H9 (cell line): ENCODE data around the gene IGF1. TPM values are rescaled to one million over a fixed set of nuclear protein-coding genes. Genes with fewer than 3 reads are reported as not detected.

Experiments
- DNase-seq: peaks from one replicate; pipeline ENCODE4 v3.0.0-alpha.2; 2017
- H2AFZ ChIP-seq: one replicate; pipeline ENCODE4 v1.6.1; 2013; ENCODE audit warnings: mild to moderate bottlenecking, low read length, control low read depth, moderate library complexity
- H2AK5ac ChIP-seq: 2 replicates; pipeline ENCODE4 v1.6.1; 2013; ENCODE audit warnings: low read length, control low read depth, mixed read lengths; ENCODE audit not compliant: insufficient read length
- H2BK120ac ChIP-seq: one replicate; pipeline ENCODE4 v1.6.1; 2013; ENCODE audit warnings: low read depth, mild to moderate bottlenecking, low read length, control low read depth, inconsistent platforms; ENCODE audit not compliant: poor library complexity, severe bottlenecking
- H2BK12ac ChIP-seq: 2 replicates; pipeline ENCODE4 v1.6.1; 2013; ENCODE audit warnings: low read length, control low read depth, mixed read lengths, low read depth; ENCODE audit not compliant: insufficient read length
- H2BK15ac ChIP-seq: 2 replicates; pipeline ENCODE4 v1.6.1; 2013; ENCODE audit warnings: low read depth, low read length, control low read depth
- H2BK20ac ChIP-seq: one replicate; pipeline ENCODE4 v1.6.1; 2013; ENCODE audit warnings: low read depth, mild to moderate bottlenecking, low read length, control low read depth, inconsistent platforms; ENCODE audit not compliant: poor library complexity, severe bottlenecking
- H2BK5ac ChIP-seq: 2 replicates; pipeline ENCODE4 v1.6.1; 2013; ENCODE audit warnings: low read length, control low read depth, mixed read lengths; ENCODE audit not compliant: insufficient read length
- H3K14ac ChIP-seq: 2 replicates; pipeline ENCODE4 v1.6.1; 2013; ENCODE audit warnings: low read length, control low read depth; ENCODE audit not compliant: insufficient read depth
- H3K18ac ChIP-seq: 2 replicates; pipeline ENCODE4 v1.6.1; 2013; ENCODE audit warnings: low read depth, mild to moderate bottlenecking, mixed read lengths, low read length, control low read depth; ENCODE audit not compliant: insufficient read length
- H3K23ac ChIP-seq: 2 replicates; pipeline ENCODE4 v1.6.1; 2013; ENCODE audit warnings: low read length, control low read depth, mixed read lengths, low read depth; ENCODE audit not compliant: insufficient read length
- H3K23me2 ChIP-seq: 2 replicates; pipeline ENCODE4 v1.6.1; 2013; ENCODE audit warnings: low read depth, mild to moderate bottlenecking, mixed read lengths, low read length, control low read depth; ENCODE audit not compliant: insufficient read length, poor library complexity, severe bottlenecking
- H3K27ac ChIP-seq: 2 replicates; pipeline ENCODE4 v1.5.1; 2013; ENCODE audit warnings: low read length, control low read depth, mixed read lengths, low read depth; ENCODE audit not compliant: insufficient read length
- H3K27me3 ChIP-seq: 2 replicates; pipeline ENCODE4 v1.6.1; 2013; ENCODE audit warnings: low read length, control low read depth, inconsistent platforms; ENCODE audit not compliant: insufficient read depth
- H3K4ac ChIP-seq: 2 replicates; pipeline ENCODE4 v1.6.1; 2013; ENCODE audit warnings: low read depth, mild to moderate bottlenecking, control low read depth, inconsistent platforms, low read length, moderate library complexity
- H3K4me1 ChIP-seq: 2 replicates; pipeline ENCODE4 v1.6.1; 2013; ENCODE audit warnings: low read length, control low read depth, inconsistent platforms; ENCODE audit not compliant: insufficient read depth
- H3K4me2 ChIP-seq: 2 replicates; pipeline ENCODE4 v1.6.1; 2013; ENCODE audit warnings: low read length, control low read depth, mixed read lengths; ENCODE audit not compliant: insufficient read length, insufficient read depth
- H3K56ac ChIP-seq: 2 replicates; pipeline ENCODE4 v1.6.1; 2013; ENCODE audit warnings: low read depth, mild to moderate bottlenecking, mixed read lengths, low read length, control low read depth; ENCODE audit not compliant: insufficient read length
- H3K79me1 ChIP-seq: 2 replicates; pipeline ENCODE4 v1.6.1; 2013; ENCODE audit warnings: low read depth, mild to moderate bottlenecking, moderate library complexity, low read length, control low read depth, inconsistent platforms; ENCODE audit not compliant: insufficient read depth, poor library complexity, severe bottlenecking
- H3K79me2 ChIP-seq: 2 replicates; pipeline ENCODE4 v1.6.1; 2013; ENCODE audit warnings: low read length, control low read depth, inconsistent platforms; ENCODE audit not compliant: insufficient read depth
- H3K9ac ChIP-seq: 2 replicates; pipeline ENCODE4 v1.6.1; 2013; ENCODE audit warnings: low read length, control low read depth, mixed read lengths; ENCODE audit not compliant: insufficient read length; ENCODE audit errors: extremely low read depth
- H3K9me3 ChIP-seq: one replicate; pipeline ENCODE4 v1.6.1; 2013; ENCODE audit warnings: low read depth, low read length, inconsistent platforms; ENCODE audit not compliant: control insufficient read depth
- H3T11ph ChIP-seq: one replicate; pipeline ENCODE4 v1.6.1; 2013; ENCODE audit warnings: mild to moderate bottlenecking, low read length, control low read depth, inconsistent platforms
- H4K20me1 ChIP-seq: one replicate; pipeline ENCODE4 v1.6.1; 2013; ENCODE audit not compliant: control insufficient read depth, insufficient read length, insufficient read depth
- H4K5ac ChIP-seq: 2 replicates; pipeline ENCODE4 v1.6.1; 2013; ENCODE audit warnings: low read depth, mild to moderate bottlenecking, mixed read lengths, low read length, control low read depth; ENCODE audit not compliant: insufficient read length
- H4K8ac ChIP-seq: replicated peaks from 2 replicates; pipeline ENCODE4 v1.6.1; 2013; ENCODE audit warnings: low read length, control low read depth, mixed read lengths, low read depth; ENCODE audit not compliant: insufficient read length
- H4K91ac ChIP-seq: 2 replicates; pipeline ENCODE4 v1.6.1; 2013; ENCODE audit warnings: low read depth, mild to moderate bottlenecking, moderate library complexity, mixed read lengths, low read length, control low read depth; ENCODE audit not compliant: insufficient read length
- H3K27ac Mint-ChIP-seq, 3 experiments: 2 replicates in 2 of 3; 3 replicates in 1 of 3; pipeline ENCODE4 v1.8.0; 2020 to 2021; ENCODE audit warnings: mixed read lengths in 3 of 3, mild to moderate bottlenecking in 1 of 3, moderate library complexity in 1 of 3
- H3K27me3 Mint-ChIP-seq: 2 replicates; pipeline ENCODE4 v1.8.0; 2021; ENCODE audit warnings: low read depth, mild to moderate bottlenecking, moderate library complexity, mixed read lengths
- H3K36me3 Mint-ChIP-seq, 3 experiments: 2 replicates in 2 of 3; 3 replicates in 1 of 3; pipeline ENCODE4 v1.8.0; 2020 to 2021; ENCODE audit warnings: low read depth in 3 of 3, mixed read lengths in 3 of 3; ENCODE audit not compliant: insufficient read depth in 1 of 3
- H3K4me1 Mint-ChIP-seq, 2 experiments: 2 replicates each; pipeline ENCODE4 v1.8.0; 2020; ENCODE audit warnings: mixed read lengths in 2 of 2
- H3K4me3 Mint-ChIP-seq, 2 experiments: 2 replicates in 1 of 2; 3 replicates in 1 of 2; pipeline ENCODE4 v1.8.0; 2020 to 2021; ENCODE audit warnings: mild to moderate bottlenecking in 2 of 2, mixed read lengths in 2 of 2, moderate library complexity in 1 of 2
- H3K9me3 Mint-ChIP-seq, 2 experiments: 2 replicates in 1 of 2; 3 replicates in 1 of 2; pipeline ENCODE4 v1.8.0; 2020; ENCODE audit warnings: mild to moderate bottlenecking in 2 of 2, mixed read lengths in 2 of 2, moderate library complexity in 1 of 2
- CTCF ChIP-seq: fragments of 200-600 bp; sonication (generic); conservative IDR thresholded peaks from 3 replicates; pipeline ENCODE4 v1.8.0; 2021; ENCODE audit warnings: antibody characterized with exemption, mild to moderate bottlenecking
- WGBS: extraction: QIAGEN DNeasy Blood & Tissue Kit; methylation state at CpG from one replicate; pipeline ENCODE4 v1.1.7; 2013; ENCODE audit warnings: missing lambda C conversion rate, low lambda C conversion rate, mixed read lengths; ENCODE audit not compliant: insufficient read length; ENCODE audit errors: extremely low coverage; 5-methylcytosine and 5-hydroxymethylcytosine counted together
- total RNA-seq: library from RNA; stranded (reverse); gene quantifications from 2 replicates; pipeline ENCODE4 v1.2.1, GENCODE V29; 2021

IGF1 gene
- total RNA-seq, 1 experiment from 2014 or later: not detected

- Histone ChIP-seq H3K4me2 (no peak overlapping the region), H3K27ac (no peak overlapping the region), H2BK5ac (no peak overlapping the region), H2AFZ (no peak overlapping the region), H3K79me2 (no peaks in the 10 kb centered on the region), H4K8ac (no peak overlapping the region), H3K9ac (no peak overlapping the region), H3K4ac (no peak overlapping the region), H4K91ac (no peak overlapping the region), H4K20me1 (no peaks in the 10 kb centered on the region), H3K18ac (no peak overlapping the region), H2BK15ac (no peak overlapping the region), H2BK12ac (no peak overlapping the region), H3K14ac (no peak overlapping the region), H2BK20ac (no peak overlapping the region), H2AK5ac (no peak overlapping the region), H3K9me3 (no peaks in the 10 kb centered on the region), H3K23me2 (no peaks in the 10 kb centered on the region), H3K79me1 (no peaks in the 10 kb centered on the region), H3K23ac (no peak overlapping the region), H2BK120ac (no peak overlapping the region), H3K27me3 (no peaks in the 10 kb centered on the region), H3K56ac (no peak overlapping the region), H3K4me1 (no peaks in the 10 kb centered on the region), H3T11ph (no peak overlapping the region), H4K5ac (no peak overlapping the region)
- H3K36me3 Mint-ChIP-seq: 0 out of 7 replicates have a peak, but pooled peaks cover 0 to 2% (median 0%) of the 10 kb centered on the region in 3 experiments
- WGBS: no CpG with 5 or more reads among the region's 1 CpG
- H3K27ac Mint-ChIP-seq: no peak overlapping the region
- no peak for TF ChIP-seq CTCF
- no peaks in the 10 kb centered on the region for H3K4me1 Mint-ChIP-seq
- H3K4me3 Mint-ChIP-seq: no peak overlapping the region
- peaks cover 10 to 12% of the 10 kb centered on the region in 2 experiments for H3K9me3 Mint-ChIP-seq
- no peak for DNase-seq
- H3K27me3 Mint-ChIP-seq: no peaks in the 10 kb centered on the region; the same call in 1 of the 2 replicates
Measured at GRCh38 chr12:102497743-102498142, 17.4 kb upstream of the IGF1 start.
